Measurements from ENCODE around the gene PPP2R3C. TPM values are rescaled to one million over a fixed set of nuclear protein-coding genes. Genes with fewer than 3 reads are reported as not detected.

Gene PPP2R3C
- total and polyA plus RNA-seq, 2 of the 13 experiments (the other 11 are each of a cell fraction or from before 2014, with no cell fraction given): 63.4 to 102 TPM

DNA sequence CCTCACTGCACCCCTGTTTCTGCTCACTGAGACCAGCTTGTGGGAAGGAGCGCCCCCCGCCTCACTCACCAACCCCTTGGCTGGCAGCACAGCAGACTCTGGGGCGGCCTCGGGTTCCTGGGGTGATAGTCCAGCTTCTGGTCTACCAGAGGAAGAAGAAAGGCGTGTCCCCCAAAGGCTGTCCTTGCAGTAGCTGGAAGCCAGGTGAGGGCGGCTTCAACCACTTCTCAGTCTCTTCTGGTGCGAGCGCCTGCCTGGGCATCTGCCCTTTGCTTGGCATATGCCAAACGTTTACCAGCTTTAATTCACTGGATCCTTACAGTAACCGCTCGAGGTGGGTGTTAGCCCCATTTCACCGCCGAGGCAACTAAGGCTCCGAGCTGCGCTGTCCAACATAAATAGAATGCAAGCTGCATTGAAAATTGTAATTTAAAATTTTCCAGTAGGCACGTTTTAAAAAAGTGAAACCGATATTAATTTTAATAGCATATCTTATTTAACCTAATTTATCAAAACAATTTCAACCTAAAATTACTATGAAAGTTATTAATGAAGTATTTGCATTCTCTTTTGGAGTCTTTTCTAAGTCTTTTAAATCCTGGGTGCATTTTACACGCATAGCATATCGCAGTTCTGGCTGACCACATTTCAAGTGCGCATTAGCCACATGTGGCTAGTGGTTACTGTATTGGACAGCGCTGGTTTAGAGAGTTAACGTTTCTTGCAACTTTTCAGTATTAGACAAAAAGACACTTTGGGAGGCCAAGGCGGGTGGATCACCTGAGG is 74.8 kb downstream of the PPP2R3C start:
- in situ Hi-C loops (cut with HindIII; ENCODE audit: extremely low pct_ligation_motif_present, low pct_unique_long_range_greater_than_20kb): loop anchor here (5.0 kb wide), 1 partner anchor 65 kb away; the partner anchor contains the start of gene SRP54
- no peak for FAIRE-seq
- TF ChIP-seq CTCF (CRISPR knock-in tag; IDR thresholded peaks at IDR 0.05): no peak
- TF ChIP-seq, protein P1, sequence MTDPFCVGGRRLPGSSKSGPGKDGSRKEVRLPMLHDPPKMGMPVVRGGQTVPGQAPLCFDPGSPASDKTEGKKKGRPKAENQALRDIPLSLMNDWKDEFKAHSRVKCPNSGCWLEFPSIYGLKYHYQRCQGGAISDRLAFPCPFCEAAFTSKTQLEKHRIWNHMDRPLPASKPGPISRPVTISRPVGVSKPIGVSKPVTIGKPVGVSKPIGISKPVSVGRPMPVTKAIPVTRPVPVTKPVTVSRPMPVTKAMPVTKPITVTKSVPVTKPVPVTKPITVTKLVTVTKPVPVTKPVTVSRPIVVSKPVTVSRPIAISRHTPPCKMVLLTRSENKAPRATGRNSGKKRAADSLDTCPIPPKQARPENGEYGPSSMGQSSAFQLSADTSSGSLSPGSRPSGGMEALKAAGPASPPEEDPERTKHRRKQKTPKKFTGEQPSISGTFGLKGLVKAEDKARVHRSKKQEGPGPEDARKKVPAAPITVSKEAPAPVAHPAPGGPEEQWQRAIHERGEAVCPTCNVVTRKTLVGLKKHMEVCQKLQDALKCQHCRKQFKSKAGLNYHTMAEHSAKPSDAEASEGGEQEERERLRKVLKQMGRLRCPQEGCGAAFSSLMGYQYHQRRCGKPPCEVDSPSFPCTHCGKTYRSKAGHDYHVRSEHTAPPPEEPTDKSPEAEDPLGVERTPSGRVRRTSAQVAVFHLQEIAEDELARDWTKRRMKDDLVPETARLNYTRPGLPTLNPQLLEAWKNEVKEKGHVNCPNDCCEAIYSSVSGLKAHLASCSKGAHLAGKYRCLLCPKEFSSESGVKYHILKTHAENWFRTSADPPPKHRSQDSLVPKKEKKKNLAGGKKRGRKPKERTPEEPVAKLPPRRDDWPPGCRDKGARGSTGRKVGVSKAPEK (CRISPR knock-in tag; IDR thresholded peaks at IDR 0.05; ENCODE audit: borderline replicate concordance): 0 out of 2 replicates have a peak, but pooled peaks have one; percentile 8
- 0 out of 2 replicates have a peak, but pooled peaks have one; percentile 9 for TF ChIP-seq DZIP1 (CRISPR knock-in tag; IDR thresholded peaks at IDR 0.05)
- peak; percentile 38; the same call in 1 of the 2 replicates for TF ChIP-seq SMAD9 (CRISPR knock-in tag; IDR thresholded peaks at IDR 0.05)
- TF ChIP-seq ZNF260 (CRISPR knock-in tag; IDR thresholded peaks at IDR 0.05; ENCODE audit: borderline replicate concordance, low read depth): 0 out of 2 replicates have a peak, but pooled peaks have one; percentile 88
- TF ChIP-seq, protein P2, sequence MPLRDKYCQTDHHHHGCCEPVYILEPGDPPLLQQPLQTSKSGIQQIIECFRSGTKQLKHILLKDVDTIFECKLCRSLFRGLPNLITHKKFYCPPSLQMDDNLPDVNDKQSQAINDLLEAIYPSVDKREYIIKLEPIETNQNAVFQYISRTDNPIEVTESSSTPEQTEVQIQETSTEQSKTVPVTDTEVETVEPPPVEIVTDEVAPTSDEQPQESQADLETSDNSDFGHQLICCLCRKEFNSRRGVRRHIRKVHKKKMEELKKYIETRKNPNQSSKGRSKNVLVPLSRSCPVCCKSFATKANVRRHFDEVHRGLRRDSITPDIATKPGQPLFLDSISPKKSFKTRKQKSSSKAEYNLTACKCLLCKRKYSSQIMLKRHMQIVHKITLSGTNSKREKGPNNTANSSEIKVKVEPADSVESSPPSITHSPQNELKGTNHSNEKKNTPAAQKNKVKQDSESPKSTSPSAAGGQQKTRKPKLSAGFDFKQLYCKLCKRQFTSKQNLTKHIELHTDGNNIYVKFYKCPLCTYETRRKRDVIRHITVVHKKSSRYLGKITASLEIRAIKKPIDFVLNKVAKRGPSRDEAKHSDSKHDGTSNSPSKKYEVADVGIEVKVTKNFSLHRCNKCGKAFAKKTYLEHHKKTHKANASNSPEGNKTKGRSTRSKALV (CRISPR knock-in tag; IDR thresholded peaks at IDR 0.05): 0 out of 2 replicates have a peak, but pooled peaks have one; percentile 6
- TF ChIP-seq, protein P3, sequence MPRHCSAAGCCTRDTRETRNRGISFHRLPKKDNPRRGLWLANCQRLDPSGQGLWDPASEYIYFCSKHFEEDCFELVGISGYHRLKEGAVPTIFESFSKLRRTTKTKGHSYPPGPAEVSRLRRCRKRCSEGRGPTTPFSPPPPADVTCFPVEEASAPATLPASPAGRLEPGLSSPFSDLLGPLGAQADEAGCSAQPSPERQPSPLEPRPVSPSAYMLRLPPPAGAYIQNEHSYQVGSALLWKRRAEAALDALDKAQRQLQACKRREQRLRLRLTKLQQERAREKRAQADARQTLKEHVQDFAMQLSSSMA (CRISPR knock-in tag; IDR thresholded peaks at IDR 0.05): peak; percentile 89; the same call in 1 of the 2 replicates
- peak; percentile 20; the same call in 1 of the 2 replicates for TF ChIP-seq ZNF414 (CRISPR knock-in tag; IDR thresholded peaks at IDR 0.05)
- TF ChIP-seq ZFP36L1 (CRISPR knock-in tag; IDR thresholded peaks at IDR 0.05): no peak

More for the DNA sequence above, 74.8 kb downstream of the PPP2R3C start:
- ChIA-PET POLR2A (interaction anchor here (0.6 to 3.4 kb wide), 29 partner anchors 10 to 493 kb away, joined by 3 to 101 read pairs (median 6); partner anchors contain the start of genes BAZ1A, NFKBIA, PPP2R3C and PRORP), CTCF (ENCODE audit: low intra/inter-chr PET ratio, low total read pairs) (no interaction called here)
- ATAC-seq (peak; percentile 38), DNase-seq (ENCODE audit: low spot score) (peak; percentile 38)
- H3K36me3 ChIP-seq (replicated peaks in 1 of 2; ENCODE audit: control insufficient read depth in 1 of 2, insufficient read depth in 2 of 2, low read length in 2 of 2): peaks cover 0 to 4% of the 10 kb centered on the region in 2 experiments; a peak in 1 of 5 replicates
- TSS peak; percentile 62 for BruUV-seq (replicated peaks)
- peaks cover 59% of the 10 kb centered on the region for H3K4me1 ChIP-seq (ENCODE audit: insufficient read depth, low read length)
- peak overlapping the region; percentile 86 for H3K9ac ChIP-seq (ENCODE audit: insufficient read depth, low read depth, low read length)
- H3K79me2 ChIP-seq (ENCODE audit: insufficient read depth, low read length): peaks cover 19% of the 10 kb centered on the region
- no peak overlapping the region for H2AFZ ChIP-seq (ENCODE audit: low read length)
- H3K27me3 ChIP-seq (ENCODE audit: control insufficient read depth in 1 of 2, insufficient read depth in 2 of 2, low read length in 2 of 2): no peaks in the 10 kb centered on the region; a peak in 1 of 5 replicates
- peak overlapping the region; percentile 96 for H3K4me2 ChIP-seq (ENCODE audit: low read depth, low read length)
- intact Hi-C loops (cut with micrococcal nuclease; ENCODE audit: unreplicated experiment): loop anchor here (1.0 to 10.0 kb wide), 7 partner anchors 31 to 758 kb away; partner anchors contain the start of genes PRORP, PSMA6, RALGAPA1 and SRP54
- peak overlapping the region; percentile 81 to 96 (median 90) for H3K4me3 ChIP-seq (replicated peaks in 1 of 3; ENCODE audit: insufficient read depth in 1 of 3, low read depth in 2 of 3, low read length in 3 of 3)
- H3K9me3 ChIP-seq (ENCODE audit: low read length): no peaks in the 10 kb centered on the region
- WGBS (ENCODE audit: low lambda C conversion rate): 23% methylated on average over 23 of the region's 23 CpGs
- H3K27ac ChIP-seq (ENCODE audit: extremely low read length, insufficient read depth, low read length): peak overlapping the region; percentile 82
- H4K20me1 ChIP-seq (ENCODE audit: insufficient read depth, low read length): no peaks in the 10 kb centered on the region
